Activated T-cell treated with anti-CD3 and anti-CD28 coated beads for 4 hours (primary cell): ENCODE results near the gene GALNT2.

Experiments used
- DNase-seq: peaks from one replicate; pipeline ENCODE4 v3.0.0-alpha.2; 2020

GALNT2 gene

DNA sequence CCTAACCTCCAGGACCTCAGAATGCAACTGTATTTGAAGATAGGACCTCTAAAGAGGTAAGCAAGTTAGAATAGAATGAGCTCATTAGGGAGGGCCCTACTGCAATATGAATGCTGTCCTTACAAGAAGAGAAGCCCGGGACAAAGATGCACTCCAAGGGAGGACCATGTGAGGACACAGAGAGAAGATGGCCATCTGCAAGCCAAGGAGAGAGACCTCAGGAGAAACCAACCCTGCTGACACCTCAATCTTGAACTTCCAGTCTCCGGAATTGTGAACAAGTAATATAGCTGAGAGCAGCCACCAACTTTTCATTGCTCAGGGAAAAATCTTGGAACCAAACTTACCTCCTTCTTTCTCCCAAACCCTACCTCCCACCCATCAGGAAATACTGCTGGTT lies 15.0 kb upstream of the GALNT2 start:
- DNase-seq: no peak

DNA sequence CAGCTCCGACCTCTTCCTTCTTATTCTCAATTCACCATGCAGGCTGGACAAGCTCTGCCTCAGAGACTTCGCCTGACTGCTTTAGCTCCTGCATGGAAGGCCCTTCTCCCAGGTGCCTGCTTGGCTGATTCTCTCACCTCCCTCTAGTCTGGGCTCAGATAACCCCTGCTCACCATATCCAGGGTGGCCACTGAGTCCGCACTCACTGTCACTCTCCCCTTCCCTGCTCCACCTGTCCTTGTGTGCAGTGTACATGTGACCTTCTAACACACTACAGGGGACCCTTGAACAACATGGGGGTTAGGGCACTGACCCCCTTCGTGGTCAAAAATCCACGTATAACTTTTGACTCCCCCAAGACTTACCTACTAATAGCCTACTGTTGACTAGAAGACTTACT lies 14.4 kb upstream of the GALNT2 start:
- no peak for DNase-seq

DNA sequence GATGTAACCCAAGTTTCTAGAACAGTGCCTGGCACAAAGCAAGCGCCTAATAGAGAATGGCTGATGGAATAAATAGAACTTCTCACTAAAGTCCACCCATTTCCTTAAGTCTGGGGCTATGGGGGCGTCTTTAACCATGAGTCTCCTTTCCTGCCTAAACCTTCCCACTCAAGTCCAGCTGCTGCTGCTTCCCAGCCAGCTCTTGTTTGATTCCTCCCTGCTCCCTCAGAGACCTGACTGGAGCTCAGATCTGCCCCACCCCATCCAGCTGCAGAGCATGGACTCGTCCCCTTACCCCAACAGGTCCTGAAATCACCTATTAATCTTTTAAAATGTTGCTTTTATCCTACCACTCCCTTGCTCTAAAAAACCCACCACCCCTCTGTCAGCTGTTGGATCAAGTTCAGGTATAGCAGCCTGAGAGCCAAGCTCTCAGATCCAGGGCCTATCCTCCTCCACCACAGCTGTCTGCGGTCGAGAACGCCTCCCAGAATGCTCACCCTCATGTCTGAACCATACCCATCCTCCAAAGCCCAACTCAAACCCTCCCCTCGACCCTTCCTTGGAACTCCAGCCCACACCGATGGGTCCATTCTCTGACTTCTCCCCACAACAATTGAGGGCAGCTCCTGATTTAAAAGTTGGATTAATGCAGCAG lies 12.8 kb upstream of the GALNT2 start:
- DNase-seq: no peak

DNA sequence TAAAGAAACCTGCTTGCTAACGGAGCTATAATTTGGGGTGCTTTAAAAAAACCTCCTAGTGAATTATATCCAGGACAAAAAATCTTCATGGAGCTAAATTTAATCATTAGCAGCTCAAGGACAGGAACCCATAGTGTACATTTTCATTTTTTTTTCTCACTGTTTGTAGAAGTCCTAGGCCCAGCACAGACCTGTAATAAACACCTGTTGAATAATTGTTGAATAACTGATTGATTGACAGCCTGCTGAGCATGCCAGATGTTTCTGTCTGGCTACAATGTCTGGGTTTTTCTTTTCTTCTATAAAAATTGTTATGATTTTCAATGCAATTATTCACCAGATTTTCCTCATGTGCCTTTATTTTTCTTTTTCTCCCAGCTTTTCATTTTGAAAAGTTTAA lies 10.9 kb upstream of the GALNT2 start:
- DNase-seq: no peak

DNA sequence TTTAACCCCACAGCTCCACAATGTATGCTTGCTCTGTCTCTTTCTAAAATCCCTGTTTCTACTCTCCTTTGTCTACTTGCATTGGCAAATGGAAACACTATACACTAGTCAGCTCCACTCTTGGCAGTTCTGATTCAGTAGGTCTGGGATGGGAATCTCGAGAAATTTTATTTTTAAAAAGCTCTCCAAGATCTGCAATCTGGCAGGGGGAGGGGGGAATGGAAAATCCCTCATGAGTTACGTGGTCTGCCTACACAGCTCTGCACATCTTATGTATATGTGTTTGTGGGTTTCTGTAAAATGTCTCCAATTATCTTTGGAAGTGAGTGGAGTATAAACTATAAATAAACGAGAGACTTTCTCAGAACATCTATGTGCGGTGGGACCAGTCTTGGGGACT lies 9.9 kb upstream of the GALNT2 start:
- DNase-seq: no peak

DNA sequence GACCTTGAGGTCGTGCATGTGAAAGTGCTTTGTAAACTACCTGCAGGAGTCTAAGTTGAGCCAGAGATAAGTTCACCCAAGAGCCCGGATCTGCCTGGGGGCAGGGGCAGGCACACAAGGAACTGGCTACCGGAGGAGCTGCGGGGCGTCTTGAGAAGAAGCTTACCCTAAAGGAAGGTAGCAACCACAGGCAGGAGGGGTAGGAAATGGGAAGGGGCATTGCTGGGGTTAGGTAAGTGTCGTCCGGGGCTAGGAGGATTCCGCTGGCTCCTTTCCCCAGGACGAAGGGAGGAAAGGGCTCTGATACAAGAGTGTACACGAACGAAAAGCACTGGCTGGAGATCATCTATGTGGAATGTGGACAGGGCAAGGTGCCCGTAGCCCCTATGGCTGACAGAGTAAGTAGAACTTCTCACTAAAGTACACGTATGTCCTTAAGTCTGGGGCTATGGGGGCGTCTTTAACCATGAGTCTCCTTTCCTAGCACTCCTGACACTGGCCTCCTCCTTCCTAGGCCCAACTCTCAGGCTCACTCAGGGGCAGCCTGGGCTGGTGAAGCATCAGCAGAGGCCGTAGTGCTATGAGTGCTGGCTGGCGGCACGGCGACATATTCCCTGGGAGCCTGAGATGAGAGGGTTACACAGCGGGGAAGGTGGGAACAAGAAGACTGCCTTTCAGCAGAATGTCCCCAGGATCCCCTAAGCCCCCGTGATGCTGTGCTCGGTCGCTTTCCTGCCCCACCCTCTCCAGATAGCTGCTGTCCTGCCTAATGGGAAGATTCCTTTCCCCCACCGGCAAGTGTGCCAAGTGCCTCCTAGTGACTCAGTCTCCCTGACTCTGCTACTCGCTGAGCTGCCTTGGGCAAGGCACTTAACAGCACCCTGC lies 9.1 kb upstream of the GALNT2 start:
- DNase-seq: no peak

DNA sequence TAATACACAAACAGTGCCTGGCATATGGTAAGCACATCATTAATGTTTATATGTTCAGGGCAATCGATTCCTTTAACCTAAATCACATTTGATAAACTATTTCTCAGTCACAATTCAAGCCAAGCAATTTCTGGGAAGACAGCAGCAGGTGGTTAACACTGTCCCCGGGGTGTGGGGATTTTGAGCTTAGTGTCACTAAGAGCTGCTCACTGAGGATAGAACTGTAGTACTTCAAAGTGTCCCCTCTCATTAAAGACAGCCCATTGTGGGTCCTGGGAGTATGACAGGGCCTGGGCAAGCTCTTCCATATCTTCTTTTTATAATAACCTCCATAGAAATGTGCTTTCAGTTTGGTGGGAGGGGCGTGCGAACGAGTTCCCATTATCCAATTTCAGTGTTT lies 8.4 kb upstream of the GALNT2 start:
- no peak for DNase-seq

DNA sequence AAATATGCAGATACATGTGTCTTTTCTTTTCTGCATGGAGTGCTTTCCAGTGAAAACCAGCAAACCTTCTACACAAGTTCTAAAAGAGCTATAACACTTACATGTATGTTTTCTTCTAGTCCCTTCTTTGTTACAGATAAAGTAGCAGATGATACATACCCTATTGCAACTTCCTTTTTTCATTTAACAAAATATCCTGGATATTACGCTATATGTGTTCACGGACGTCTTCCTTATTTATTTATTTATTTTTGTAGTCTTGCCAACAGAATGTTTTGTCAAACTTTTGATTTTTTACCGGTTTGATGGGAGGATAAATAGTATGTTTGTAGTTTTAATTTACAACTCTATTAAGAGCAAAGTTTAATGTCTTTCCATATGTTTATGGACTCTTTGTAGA lies 5.2 kb upstream of the GALNT2 start:
- DNase-seq: no peak

DNA sequence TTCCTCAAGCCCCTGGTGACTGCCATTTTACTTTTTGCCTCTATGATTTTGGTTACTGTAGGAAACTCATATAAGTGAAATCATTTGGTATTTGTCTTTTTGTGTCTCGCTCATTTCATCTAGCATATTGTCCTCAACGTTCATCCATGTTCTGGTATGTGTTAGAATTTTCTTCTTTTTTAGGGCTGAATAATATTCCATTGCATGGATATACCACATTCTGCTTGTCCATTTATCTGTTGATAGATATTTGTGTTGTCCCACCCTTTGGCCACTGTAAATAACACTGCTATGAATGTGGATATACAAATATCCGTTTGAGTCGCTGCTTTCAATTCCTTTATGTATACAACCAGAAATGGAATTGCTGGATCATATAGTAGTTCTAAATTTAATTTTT lies 4.5 kb upstream of the GALNT2 start:
- no peak for DNase-seq

DNA sequence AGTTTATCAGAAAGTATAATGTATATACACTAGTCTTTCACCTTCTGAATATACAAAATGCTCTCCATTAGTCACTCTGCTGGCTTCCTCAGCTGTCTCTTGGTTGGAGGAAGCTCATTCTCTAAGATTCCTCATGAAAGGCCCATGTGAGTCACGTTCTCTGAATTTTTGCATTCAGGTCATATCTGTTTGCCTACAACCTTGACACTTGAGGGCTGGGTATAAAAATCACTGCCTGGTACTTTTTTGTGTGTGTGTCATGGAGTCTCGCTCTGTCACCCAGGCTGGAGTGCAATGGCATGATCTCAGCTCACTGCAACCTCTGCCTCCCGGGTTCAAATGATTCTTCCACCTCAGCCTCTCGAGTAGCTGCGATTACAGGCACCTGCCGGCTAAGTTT lies 2.8 kb upstream of the GALNT2 start:
- DNase-seq: no peak

DNA sequence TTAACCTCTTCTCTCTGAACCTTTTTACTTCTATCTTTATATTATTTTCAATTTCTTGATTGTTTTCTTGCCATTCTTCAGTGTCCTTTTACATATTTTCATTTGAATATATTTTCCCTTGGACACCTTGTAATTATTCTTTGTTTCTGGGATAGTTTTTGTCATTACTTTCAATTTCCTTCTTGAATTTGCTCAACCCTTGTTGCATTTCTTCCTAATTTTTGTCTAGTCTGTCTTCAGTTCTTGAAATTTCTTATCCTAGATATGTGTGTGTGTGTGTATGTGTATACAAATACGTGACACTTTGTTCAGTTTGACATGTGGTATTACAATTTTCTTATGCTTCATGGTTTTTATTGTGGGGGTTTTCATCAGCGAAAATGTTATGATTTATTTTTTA lies 1.9 kb upstream of the GALNT2 start:
- DNase-seq: no peak

DNA sequence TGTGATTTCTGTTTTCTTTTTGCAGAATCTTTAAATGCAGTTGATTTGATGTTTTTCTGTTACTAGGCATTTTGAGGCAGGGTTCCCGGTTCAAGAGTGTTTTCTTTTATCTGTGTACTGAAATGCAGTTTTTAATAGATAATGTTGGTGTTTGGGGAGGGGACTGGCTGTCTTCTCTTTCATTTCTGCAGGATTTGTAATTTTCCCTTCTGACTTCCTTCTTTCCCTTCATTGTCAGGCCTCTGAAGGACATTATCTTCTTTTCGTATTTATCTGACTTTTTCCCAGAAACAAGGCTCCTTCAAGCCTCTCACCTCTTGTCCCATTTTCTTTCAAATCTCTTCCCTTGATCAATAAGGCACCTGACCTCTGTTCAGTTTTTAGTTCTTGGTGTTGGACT lies 1.5 kb upstream of the GALNT2 start:
- no peak for DNase-seq

DNA sequence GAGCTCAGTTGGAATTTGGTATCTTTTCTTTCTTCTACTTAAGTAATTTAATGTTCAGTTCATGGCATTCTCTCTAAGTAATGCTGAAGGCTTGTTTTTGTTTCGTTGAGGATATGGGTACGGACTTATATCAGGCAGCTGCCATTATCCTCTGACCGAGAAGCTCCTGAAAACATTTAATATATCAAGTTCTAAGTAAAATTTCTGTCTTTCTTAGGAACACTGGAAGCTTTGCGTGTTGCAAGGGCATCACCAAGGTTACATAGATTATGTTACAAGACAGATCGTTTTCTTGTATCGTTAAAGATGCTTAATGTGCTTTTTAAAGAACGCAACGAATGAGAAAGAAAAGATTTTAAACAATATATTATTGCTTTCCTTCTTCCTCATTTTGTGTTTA lies 1.0 kb upstream of the GALNT2 start:
- DNase-seq: no peak

DNA sequence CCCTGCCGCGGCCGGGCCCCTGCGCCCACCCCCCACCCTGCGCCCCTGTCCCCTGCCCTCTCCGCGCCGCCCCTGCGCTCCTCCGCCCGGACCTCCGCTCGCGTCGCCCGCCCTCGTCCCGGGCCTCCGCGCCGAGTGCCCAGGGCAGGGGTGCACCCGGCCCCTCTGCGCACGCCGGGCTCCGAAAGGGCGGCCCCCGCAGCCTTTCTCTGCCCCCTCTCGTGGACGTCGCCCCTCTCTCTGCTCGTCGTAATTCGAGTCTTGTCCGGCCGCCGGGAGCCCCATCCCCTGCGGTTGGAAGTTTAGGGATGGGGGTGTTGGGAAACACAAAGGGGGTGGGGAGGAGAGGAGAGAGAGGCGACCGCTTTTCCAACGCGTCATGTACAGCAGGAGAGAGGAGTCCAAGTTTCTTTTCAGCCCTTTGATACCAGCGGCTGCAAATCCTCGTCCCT lies 407 bp downstream of the GALNT2 start:
- DNase-seq: no peak

DNA sequence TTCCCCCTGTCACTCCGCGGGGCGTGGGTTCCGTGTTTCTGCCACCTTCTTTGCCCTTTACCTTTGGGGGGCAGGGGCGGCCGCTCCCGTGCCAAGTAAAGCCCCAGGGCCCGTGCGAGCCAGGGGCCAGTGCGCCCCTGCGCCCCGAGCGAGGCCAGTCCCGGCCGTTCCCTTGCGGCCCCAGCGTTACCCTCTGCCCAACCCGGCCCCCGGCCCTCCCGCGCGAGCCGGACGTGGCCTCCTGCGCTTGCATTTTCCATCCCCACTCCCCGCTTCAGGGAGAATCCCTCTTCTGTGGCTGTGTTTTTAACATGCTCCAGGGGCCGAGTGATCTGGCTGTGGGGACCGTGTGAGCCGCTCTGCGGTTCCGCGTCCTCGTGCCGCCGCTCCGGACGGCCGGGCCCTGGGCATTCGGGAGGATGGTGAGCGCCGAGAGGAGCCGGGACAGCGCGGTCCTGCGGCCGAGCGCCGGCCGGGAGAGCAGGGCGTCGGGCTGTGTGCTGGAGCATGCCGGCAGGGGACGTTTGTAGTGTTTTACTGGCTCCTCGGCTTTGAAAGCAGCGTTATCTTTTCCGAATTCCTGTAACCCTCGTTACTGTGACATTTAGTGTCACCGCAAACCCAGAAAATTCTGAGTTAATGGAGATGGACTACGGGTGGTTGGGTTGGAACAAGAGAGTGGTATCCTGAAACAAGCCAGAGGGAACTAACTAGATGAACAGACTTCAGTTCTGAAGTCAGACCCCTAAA lies 1.0 kb downstream of the GALNT2 start:
- DNase-seq: peak; percentile 11

DNA sequence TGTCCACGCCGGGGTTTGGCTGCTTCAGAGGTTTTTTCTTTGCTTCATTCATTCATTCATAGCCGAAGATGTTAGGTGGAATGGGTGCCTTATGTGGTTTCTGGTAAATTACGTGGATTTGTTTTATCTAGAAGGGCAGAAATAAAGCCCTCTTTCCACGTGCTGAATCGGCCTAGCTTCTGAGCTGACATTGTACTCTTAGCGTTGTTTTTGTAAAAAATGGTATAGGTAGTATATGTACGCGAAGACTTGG lies 1.5 kb downstream of the GALNT2 start:
- DNase-seq: no peak

DNA sequence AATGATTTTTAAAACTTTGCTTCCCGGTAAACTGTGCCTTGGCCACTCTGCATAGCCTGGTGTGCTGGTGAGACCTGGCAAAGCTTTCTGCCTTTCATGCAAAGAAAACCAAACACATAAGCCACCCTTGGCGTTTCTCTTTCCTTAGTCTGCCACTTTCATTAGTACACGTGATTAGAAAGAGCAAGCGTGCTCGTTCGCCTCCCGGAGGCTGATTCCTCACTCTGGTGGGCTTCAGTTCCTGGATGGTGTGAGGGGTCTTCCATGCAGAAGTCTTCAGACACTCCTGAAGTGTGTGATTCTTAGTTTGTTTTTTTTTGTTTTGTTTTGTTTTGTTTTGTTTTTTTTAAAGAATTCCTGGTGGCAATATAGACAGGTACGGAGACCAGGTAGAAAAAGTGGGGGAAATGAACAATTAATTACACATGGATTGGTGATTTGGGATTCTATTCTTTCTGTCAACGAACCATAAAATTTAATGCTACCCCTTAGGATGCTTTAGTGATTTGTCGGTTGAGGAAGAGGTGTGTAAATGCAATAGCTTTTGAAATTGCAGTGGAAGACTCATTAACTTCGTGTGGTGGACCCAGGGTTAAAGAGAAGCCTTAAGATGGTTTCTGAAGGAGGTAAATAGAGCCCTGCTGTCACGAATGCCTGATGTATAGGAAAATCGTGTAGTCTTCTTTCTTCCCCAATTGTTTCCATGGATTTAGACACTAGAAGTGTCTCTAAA lies 2.1 kb downstream of the GALNT2 start:
- DNase-seq: no peak

DNA sequence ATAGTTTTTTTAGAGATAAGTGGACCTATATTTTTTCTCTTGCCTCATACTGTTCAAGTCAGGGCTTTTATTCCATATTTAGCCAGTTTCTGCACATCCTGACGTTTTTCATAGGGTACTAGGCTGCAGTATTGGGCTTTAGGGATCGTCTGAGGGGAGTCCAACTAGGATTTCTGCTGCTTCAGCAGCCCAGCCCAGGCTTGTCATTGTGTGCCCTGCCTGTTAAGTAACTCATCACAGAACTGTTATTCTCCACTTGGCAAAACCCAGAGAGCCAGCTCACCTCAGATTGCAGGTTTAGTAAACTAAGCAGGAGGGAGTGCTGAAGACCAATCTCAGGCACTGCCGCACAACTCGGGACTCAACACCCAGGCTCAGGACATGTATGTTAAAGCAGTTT lies 2.8 kb downstream of the GALNT2 start:
- DNase-seq: no peak

DNA sequence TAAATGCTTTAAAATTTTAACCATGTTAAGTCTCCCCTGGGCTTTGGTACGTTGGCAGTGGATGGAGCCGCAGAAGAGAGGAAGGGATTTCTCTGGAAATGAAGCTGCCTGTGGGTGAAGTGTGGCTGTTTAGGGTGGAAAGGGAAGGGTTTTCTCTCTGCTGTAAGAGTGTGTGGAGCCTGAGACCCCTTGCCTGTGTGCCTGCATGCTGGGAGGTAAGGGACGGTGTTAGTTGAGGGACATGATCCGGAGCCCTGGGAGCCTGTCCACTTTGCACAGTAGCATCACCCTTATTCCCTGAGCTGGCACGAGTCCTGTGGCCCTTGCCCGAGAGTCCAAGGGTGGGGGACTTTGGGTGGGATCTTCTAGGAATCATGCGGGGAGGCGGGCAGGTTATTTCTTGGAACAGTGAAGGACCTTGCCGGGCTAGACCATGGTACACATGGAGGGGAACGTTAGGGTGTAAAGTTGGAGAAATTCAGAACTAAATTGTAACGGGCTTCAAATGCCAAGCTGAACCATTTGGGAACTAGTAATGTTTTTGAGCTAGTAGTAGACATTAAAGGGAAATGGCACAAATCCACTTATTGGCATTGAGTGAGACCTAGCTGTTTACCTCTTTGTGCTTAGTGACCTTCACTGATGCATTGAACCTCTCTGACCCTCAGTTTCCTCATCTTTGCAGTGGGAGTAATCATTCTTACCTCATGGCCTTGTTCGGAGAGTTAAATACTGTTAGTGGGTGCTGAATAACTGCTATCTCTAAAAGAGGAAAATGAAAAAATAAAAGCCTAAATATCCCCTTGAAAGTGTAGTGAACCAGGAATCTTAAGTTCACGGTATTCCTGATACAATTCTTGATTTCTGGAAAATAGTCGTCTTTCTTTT lies 3.5 kb downstream of the GALNT2 start:
- DNase-seq: no peak

DNA sequence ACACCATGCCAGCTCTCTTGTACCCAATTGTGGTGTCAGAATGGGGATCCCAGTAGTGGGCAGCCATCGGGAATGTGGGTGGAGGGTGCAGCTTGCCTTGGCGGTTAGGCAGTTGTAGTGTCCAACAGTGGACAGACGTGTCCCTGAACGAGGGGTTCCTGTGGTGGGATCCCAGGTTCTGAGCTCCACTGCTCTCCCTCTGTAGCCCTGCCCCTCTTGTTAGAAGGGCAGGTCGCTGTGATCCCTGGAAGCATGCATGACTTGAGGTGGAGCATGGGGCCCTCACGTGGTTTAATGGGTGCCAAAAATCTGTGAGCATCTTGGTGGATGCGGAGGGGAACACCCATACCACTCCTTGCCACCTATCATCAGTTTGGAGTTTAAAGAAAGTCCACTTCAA lies 4.3 kb downstream of the GALNT2 start:
- DNase-seq: no peak

DNA sequence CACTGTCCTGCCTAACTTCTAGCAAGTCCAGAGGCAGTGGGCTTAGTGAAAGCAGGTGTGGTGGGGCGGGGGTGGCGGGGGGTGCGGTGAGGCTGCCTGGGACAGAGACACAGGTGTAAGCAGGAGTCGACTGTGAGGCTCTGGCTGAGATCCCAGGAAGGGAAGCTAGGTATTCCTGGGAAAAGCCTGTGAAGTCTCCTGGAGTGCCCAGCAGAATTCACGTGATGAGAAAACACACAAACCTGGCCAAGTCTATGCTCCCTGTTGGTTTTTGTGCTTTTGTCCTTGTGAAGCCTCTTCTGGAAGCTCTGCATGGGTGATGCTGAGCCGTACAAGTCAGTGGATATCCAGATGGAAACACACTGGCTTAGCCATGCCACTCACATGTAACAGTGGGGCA lies 5.3 kb downstream of the GALNT2 start:
- no peak for DNase-seq

DNA sequence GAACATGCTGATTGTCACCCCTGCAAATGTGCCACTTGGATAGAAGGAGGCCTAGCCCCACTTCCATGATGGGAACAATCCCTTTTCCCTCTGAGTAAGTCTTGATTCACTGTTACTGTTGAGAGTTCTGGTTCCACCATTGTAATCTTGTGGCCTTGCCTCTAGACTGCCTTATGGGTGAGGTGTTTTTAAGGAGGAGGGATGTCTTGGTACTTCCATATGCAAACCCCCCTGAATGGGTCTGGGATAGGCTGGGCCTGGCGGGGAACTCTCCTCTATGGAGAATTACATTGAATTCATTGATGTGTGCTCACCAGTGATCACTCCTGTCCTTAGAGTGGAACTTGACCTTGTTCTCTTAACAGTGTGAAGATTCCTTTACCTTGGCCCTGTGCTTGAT lies 5.8 kb downstream of the GALNT2 start:
- DNase-seq: no peak
